ENCODE data around the gene PPP2R2B.

The PPP2R2B gene

GRCh38 chr5:146699664-146700418 is 178.7 kb downstream of the PPP2R2B start:
- peak; percentile 38 for DNase-seq (ENCODE audit: low spot score)

GRCh38 chr5:146699138-146699537 is 179.4 kb downstream of the PPP2R2B start:
- DNase-seq (ENCODE audit: low spot score) = no peak

- no peak for DNase-seq (ENCODE audit: low spot score)
These were observed 179.9 kb downstream of the PPP2R2B start for GRCh38 chr5:146698651-146699050.

GRCh38 chr5:146697211-146697610 is 181.3 kb downstream of the PPP2R2B start:
- no peak for DNase-seq (ENCODE audit: low spot score)

GRCh38 chr5:146695646-146696045 is 182.9 kb downstream of the PPP2R2B start:
- no peak for DNase-seq (ENCODE audit: low spot score)

GRCh38 chr5:146690880-146691355 is 187.6 kb downstream of the PPP2R2B start:
- peak; percentile 55 for DNase-seq (ENCODE audit: low spot score)

- no peak for DNase-seq (ENCODE audit: low spot score)
These were observed 190.9 kb downstream of the PPP2R2B start for GRCh38 chr5:146687630-146688029.

- no peak for DNase-seq (ENCODE audit: low spot score)
These were observed 194.7 kb downstream of the PPP2R2B start for GRCh38 chr5:146683861-146684260.

GRCh38 chr5:146682899-146683532 is 195.5 kb downstream of the PPP2R2B start:
- DNase-seq (ENCODE audit: low spot score) = no peak

- DNase-seq (ENCODE audit: low spot score) = no peak
These were observed 196.9 kb downstream of the PPP2R2B start for GRCh38 chr5:146681585-146682105.

GRCh38 chr5:146680846-146681584 is 197.5 kb downstream of the PPP2R2B start:
- no peak for DNase-seq (ENCODE audit: low spot score)

- DNase-seq (ENCODE audit: low spot score) = no peak
These were observed 202.9 kb downstream of the PPP2R2B start for GRCh38 chr5:146675636-146676035.

- no peak for DNase-seq (ENCODE audit: low spot score)
These were observed 205.7 kb downstream of the PPP2R2B start for GRCh38 chr5:146672866-146673265.

GRCh38 chr5:146671561-146672295 is 206.8 kb downstream of the PPP2R2B start:
- no peak for DNase-seq (ENCODE audit: low spot score)

- DNase-seq (ENCODE audit: low spot score) = no peak
These were observed 208.9 kb downstream of the PPP2R2B start for GRCh38 chr5:146669656-146670055.

- DNase-seq (ENCODE audit: low spot score) = peak; percentile 75
These were observed 210.8 kb downstream of the PPP2R2B start for GRCh38 chr5:146667633-146668272.

- no peak for DNase-seq (ENCODE audit: low spot score)
These were observed 216.3 kb downstream of the PPP2R2B start for GRCh38 chr5:146662229-146662628.

GRCh38 chr5:146660376-146660960 is 218.1 kb downstream of the PPP2R2B start:
- DNase-seq (ENCODE audit: low spot score) = no peak

- DNase-seq (ENCODE audit: low spot score) = no peak
These were observed 218.6 kb downstream of the PPP2R2B start for GRCh38 chr5:146659961-146660360.

- DNase-seq (ENCODE audit: low spot score) = no peak
These were observed 221.9 kb downstream of the PPP2R2B start for GRCh38 chr5:146656703-146657102.

GRCh38 chr5:146653560-146653959 is 225.0 kb downstream of the PPP2R2B start:
- no peak for DNase-seq (ENCODE audit: low spot score)
